Neural progenitor cell (in vitro differentiated cells): Measurements from ENCODE around the gene S100A6.

ENCODE experiments used
- EZH2 ChIP-seq: fragments of 200-600 bp; sonication (generic); IDR thresholded peaks from 2 replicates; pipeline ENCODE4 v1.6.1; 2017; ENCODE audit warnings: antibody characterized with exemption, mild to moderate bottlenecking, moderate library complexity
- EZH2phosphoT487 ChIP-seq: fragments of 200-600 bp; sonication (generic); IDR thresholded peaks from 2 replicates; pipeline ENCODE4 v1.6.1; 2017; ENCODE audit warnings: antibody characterized with exemption
- TF ChIP-seq, protein P1 (sequence below): fragments of 200-600 bp; sonication (generic); IDR thresholded peaks from 2 replicates; pipeline ENCODE4 v1.5.1; 2017; ENCODE audit warnings: antibody characterized with exemption, mild to moderate bottlenecking

- TF ChIP-seq EZH2phosphoT487, result no peak
- TF ChIP-seq, protein P1, sequence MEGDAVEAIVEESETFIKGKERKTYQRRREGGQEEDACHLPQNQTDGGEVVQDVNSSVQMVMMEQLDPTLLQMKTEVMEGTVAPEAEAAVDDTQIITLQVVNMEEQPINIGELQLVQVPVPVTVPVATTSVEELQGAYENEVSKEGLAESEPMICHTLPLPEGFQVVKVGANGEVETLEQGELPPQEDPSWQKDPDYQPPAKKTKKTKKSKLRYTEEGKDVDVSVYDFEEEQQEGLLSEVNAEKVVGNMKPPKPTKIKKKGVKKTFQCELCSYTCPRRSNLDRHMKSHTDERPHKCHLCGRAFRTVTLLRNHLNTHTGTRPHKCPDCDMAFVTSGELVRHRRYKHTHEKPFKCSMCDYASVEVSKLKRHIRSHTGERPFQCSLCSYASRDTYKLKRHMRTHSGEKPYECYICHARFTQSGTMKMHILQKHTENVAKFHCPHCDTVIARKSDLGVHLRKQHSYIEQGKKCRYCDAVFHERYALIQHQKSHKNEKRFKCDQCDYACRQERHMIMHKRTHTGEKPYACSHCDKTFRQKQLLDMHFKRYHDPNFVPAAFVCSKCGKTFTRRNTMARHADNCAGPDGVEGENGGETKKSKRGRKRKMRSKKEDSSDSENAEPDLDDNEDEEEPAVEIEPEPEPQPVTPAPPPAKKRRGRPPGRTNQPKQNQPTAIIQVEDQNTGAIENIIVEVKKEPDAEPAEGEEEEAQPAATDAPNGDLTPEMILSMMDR, result no peak
- no peak for TF ChIP-seq EZH2
These were observed 1.6 kb upstream of the S100A6 start for GRCh38 chr1:153537376-153537730.
